Loucy (cell line): ENCODE data around the gene C4BPB.

Source experiments
- EZH2phosphoT487 ChIP-seq: fragments of 200-600 bp; IDR thresholded peaks from 2 replicates; pipeline ENCODE4 v1.6.1; 2018; ENCODE audit warnings: antibody characterized with exemption, mild to moderate bottlenecking, moderate library complexity, borderline replicate concordance
- TF ChIP-seq, protein P1 (sequence below): fragments of 200-600 bp; sonication (generic); conservative IDR thresholded peaks from 2 replicates; pipeline ENCODE4 v1.5.1; 2014; ENCODE audit warnings: mild to moderate bottlenecking, antibody characterized with exemption, low read length

DNA sequence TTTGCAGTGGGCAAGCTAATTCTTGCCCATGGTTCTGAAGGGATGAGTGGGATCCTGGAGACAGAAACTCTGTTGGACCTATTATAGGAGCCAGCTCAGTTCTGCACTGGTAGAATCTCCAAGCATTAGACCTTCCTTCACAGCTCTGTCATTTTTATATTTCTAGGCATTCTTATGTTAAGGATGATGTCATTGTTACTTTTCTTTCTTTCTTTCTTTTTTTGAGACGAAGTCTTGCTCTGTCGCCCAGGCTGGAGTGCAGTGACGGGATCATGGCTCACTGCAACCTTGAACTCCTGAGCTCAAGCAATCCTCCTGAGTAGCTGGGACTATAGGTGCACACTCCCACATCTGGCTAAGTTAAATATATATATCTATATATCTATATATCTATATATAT lies 28.1 kb upstream of the C4BPB start:
- TF ChIP-seq, protein P1, sequence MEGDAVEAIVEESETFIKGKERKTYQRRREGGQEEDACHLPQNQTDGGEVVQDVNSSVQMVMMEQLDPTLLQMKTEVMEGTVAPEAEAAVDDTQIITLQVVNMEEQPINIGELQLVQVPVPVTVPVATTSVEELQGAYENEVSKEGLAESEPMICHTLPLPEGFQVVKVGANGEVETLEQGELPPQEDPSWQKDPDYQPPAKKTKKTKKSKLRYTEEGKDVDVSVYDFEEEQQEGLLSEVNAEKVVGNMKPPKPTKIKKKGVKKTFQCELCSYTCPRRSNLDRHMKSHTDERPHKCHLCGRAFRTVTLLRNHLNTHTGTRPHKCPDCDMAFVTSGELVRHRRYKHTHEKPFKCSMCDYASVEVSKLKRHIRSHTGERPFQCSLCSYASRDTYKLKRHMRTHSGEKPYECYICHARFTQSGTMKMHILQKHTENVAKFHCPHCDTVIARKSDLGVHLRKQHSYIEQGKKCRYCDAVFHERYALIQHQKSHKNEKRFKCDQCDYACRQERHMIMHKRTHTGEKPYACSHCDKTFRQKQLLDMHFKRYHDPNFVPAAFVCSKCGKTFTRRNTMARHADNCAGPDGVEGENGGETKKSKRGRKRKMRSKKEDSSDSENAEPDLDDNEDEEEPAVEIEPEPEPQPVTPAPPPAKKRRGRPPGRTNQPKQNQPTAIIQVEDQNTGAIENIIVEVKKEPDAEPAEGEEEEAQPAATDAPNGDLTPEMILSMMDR: no peak
- no peak for TF ChIP-seq EZH2phosphoT487
